Activated T-cell treated with anti-CD3 and anti-CD28 coated beads for 4 hours (primary cell): ENCODE results near the gene ZMIZ1.
"Not testable (repeated sequence)": the region's sequence is repeated elsewhere in the genome, so short reads cannot be mapped to it uniquely, and the experiment has no call there.

Experiments used
- DNase-seq: peaks from one replicate; pipeline ENCODE4 v3.0.0-alpha.2; 2020

The ZMIZ1 gene

GRCh38 chr10:79259834-79260233, 191.1 kb downstream of the ZMIZ1 start:
- no peak for DNase-seq

GRCh38 chr10:79260811-79261740, 192.3 kb downstream of the ZMIZ1 start:
- no peak for DNase-seq

DNA sequence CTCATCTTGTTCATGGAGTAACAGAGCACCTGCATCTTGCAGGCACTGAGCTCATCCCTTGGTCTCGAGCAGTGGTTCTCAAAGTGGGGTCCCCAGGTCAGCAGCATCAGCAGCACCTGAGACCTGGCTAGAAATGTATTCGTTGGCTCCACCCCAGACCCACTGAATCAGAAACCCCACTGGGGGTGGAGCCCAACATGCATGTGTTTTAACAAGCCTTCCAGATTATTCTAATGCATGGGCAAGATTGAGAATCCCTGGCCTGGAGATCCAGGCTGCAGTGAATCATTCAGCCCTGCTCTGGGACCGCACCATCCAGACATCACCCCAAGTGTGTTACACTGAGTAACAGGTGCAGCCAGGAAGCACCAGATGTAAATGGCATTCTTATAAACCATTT, 193.4 kb downstream of the ZMIZ1 start:
- no peak for DNase-seq

DNA sequence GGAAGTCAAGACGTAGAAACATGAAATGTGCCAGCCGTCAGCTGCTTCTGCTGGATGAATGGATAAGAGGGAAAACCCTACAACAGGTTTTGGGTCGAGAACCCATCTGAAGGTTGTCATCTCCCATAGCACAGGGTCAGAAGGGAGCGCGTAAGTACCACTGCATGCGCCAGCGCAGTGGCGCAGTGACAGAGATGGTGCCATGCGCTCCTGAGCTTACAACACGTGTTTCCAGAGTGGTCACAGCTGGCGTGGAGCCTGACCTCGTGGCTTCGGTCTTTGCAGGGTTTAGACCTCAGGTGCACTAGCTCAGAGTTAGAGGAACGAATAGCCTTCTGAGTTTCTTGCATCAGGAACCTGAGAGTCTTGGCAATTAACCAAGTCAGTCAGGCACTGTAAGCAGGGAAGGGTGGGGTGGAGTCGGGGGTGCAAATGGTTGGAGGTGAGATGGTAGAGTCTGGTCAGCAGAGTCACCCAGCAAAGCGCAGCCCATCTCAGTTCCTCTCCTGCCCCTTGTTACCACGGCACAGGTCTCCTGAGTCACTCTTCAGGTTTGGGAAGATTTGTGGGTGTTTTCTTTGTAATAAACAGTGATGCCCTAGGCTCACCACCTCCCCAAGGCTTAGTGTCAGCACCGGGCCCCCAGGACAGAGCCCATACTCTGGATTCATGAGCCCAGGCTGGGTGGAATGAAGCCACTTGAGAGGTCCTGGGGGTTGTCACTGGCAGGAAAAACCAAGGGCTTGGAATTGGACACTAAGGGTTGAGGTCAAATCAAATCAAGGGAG, 194.4 kb downstream of the ZMIZ1 start:
- DNase-seq: no peak

DNA sequence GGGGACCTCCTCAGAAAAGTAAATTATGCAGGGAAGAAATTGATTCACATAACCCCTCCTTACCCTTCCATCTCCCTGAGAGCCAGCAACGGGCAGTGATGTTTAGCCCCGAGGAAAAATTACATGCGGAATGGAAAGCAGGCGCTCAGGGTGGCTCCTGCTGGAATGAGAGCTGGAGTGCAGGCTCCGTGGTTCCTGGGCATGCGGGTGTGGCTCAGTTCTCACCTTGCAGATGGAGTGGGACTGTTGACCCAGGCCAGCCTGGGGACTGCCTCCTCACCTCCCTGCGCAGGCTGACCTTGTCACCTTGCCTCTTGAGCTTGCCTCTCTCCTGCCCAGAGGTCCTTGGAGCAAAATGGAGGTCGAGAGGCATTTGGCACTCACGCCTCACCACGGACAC, 195.2 kb downstream of the ZMIZ1 start:
- no peak for DNase-seq

- no peak for DNase-seq
These were observed 196.2 kb downstream of the ZMIZ1 start for GRCh38 chr10:79264942-79265341.

- no peak for DNase-seq
These were observed 197.3 kb downstream of the ZMIZ1 start for GRCh38 chr10:79266084-79266483.

GRCh38 chr10:79266543-79267312, 198.0 kb downstream of the ZMIZ1 start:
- DNase-seq: no peak

DNA sequence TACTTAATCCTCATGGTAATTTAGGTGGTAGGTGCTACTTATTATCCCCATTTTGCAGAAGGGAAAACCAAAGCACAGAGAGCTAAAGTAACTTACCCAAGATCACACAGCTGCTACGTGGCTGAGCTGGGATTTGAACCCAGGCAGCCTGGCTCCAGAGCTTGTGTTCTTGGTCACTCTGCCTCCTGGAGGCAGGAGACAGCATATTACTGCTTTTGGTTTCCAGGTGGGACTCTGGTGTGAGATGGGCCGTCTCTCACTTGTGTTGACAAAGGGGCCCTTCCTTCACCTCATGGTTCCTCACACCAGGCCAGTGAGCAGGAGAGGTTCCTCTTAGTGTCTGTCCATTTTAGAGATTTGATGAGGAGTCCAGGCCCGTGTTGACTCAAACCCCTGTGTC, 198.7 kb downstream of the ZMIZ1 start:
- DNase-seq: no peak

DNA sequence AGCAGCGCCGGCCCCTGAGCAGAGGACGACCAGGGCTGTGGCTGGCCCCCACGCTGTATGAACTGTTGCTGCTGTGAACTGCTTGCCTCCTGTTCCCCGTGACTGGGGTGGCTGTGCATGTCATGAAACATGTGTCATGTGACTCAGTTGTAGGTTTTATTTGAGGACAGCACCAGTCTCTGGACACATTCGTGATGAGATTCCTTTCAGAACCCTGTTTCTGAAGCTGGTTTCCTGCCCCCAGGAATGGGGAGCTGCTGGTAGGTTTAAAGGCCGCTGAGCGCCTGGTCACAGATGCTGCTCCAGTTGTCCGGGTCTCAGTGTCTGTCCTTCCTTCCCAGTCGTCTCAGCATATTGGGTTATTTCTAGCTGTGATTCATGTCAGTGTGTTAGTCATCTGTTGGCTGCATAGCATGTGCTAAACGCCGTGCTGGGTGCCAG, 199.4 kb downstream of the ZMIZ1 start:
- DNase-seq: no peak

GRCh38 chr10:79268742-79269141, 200.0 kb downstream of the ZMIZ1 start:
- no peak for DNase-seq

GRCh38 chr10:79269443-79269842, 200.7 kb downstream of the ZMIZ1 start:
- DNase-seq: no peak

- DNase-seq: no peak
These were observed 201.2 kb downstream of the ZMIZ1 start for GRCh38 chr10:79269969-79270368.

DNA sequence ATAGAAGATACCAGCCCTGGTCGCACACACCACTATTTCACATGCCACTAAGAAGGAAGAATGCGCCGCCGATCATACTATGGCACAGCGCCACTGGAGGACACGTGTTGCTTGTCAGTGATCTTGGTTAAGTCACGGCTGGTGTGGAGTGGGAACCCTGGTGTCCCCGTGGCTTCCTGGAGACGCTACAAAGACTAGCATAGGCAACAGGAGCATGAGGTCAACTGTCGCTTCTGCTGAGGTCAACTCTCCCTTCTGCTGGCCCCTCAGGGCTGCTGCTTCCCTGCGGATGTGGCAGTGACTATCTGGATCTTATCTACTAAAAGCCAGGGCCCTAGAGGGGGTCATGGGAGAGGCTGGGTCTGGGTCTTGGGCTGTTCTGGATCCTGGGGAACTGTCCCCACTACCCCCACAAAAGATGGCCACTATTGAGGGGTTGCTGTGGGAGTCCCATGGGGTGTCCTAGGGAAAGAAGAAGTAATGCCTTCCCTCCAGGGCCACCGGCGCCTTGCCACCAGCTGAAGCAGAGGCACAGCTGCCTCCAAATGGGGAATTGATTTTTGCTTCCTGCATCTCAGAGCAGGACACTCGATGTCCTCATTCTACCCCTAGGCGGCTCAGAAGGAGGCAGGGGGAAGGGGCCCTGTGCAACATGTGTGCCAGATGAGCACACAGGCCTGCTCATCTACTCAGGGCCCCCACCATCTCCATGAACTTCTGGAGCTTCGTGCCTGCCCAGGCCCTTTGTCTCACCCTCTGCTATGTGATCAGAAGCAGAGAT, 201.9 kb downstream of the ZMIZ1 start:
- no peak for DNase-seq

DNA sequence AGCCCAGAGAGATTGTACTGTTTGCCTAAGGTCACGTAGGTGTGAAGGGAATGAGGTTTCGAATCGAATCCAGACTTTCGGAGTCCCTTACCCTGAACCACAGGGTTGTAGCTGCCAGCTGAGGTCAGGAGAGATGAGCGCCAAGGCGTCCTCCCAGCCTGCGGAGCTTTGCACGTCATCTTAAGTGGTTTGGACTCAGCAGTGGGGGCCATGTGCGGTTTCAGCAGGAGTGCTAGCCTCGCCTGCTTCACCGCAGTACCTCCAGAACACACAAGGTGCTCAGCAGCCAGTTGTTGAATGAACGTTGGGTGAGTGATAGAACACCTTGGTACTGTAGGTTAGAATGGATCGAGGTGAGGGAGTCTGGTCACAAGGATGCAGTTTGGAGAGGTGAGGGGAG, 203.6 kb downstream of the ZMIZ1 start:
- DNase-seq: no peak

DNA sequence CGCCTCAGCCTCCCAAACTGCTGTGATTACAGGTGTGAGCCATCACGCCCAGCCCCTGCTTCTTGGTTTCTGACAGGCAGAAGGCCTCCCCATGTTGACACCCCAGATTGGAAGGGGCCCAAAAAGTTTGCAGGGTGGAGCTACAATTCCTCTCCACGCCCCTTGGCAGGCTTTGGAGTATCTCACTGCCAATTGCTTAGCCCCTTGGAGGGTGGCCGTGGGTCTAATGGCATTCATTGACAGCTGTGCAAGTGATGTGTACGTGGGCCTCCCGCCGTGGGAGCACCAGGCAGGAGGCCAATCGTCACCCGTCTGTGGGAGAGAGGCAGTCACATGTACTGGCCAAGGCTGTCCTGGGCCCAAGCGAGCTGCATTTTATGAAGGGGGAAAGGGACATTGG, 204.8 kb downstream of the ZMIZ1 start:
- DNase-seq: no peak

GRCh38 chr10:79274279-79275104, 205.7 kb downstream of the ZMIZ1 start:
- DNase-seq: no peak

GRCh38 chr10:79275105-79275430, 206.3 kb downstream of the ZMIZ1 start:
- DNase-seq: no peak

- no peak for DNase-seq
These were observed 206.7 kb downstream of the ZMIZ1 start for GRCh38 chr10:79275431-79275851.

- no peak for DNase-seq
These were observed 209.0 kb downstream of the ZMIZ1 start for GRCh38 chr10:79277579-79278269.

- not testable (repeated sequence) for DNase-seq
These were observed 210.3 kb downstream of the ZMIZ1 start for GRCh38 chr10:79279047-79279446.
